Endothelial cell of umbilical vein (primary cell): ENCODE measurements around the gene TAF7. TPM values are rescaled to one million over a fixed set of nuclear protein-coding genes. Genes with fewer than 3 reads are reported as not detected.

ENCODE experiments used
- BruUV-seq: library from RNA; stranded (reverse); fragments of 400-500 nt; replicated peaks from 2 replicates; lab custom pipeline; 2021; lab: Mats Ljungman, UMichigan
- CTCF ChIA-PET: fragments of 300-600, 350-600 bp; sonication (Branson Sonifier 250); formaldehyde crosslinking; loops from one replicate; lab custom pipeline; 2021; ENCODE audit warnings: antibody characterized with exemption, inconsistent platforms; lab: Charles Lee
- POLR2A ChIA-PET: fragments of 300-600, 350-600 bp; sonication (Branson Sonifier 250); formaldehyde crosslinking; loops from one replicate; lab custom pipeline; 2021; ENCODE audit warnings: antibody characterized with exemption, inconsistent platforms; lab: Charles Lee
- DNase-seq: peaks from one replicate; pipeline ENCODE4 v3.0.0-alpha.2; 2011; ENCODE audit warnings: low read depth, low spot score
- FAIRE-seq: peaks from 2 replicates; lab custom pipeline; 2011; peaks lifted over from hg19 to GRCh38; lab: Jason Lieb, UNC
- H2AFZ ChIP-seq: 2 replicates; pipeline ENCODE4 v1.6.0; 2012; ENCODE audit warnings: low read depth, low read length, control low read depth, inconsistent platforms
- H3K27ac ChIP-seq: 2 replicates; pipeline ENCODE4 v1.5.1; 2011; ENCODE audit warnings: low read depth, mild to moderate bottlenecking, control low read depth, low read length, moderate library complexity; ENCODE audit not compliant: insufficient read depth
- H3K27me3 ChIP-seq, 2 experiments: 2 replicates each; pipeline versions ENCODE4 v1.6.0 to v1.6.1; 2011; ENCODE audit warnings: low read length in 2 of 2, mixed read lengths in 1 of 2; ENCODE audit not compliant: control insufficient read depth in 2 of 2, insufficient read depth in 2 of 2
- H3K36me3 ChIP-seq, 2 experiments: 2 replicates in 1 of 2; 3 replicates in 1 of 2; pipeline ENCODE4 v1.5.1; 2011; ENCODE audit warnings: low read length in 2 of 2, mild to moderate bottlenecking in 1 of 2, moderate library complexity in 1 of 2; ENCODE audit not compliant: control insufficient read depth in 2 of 2, insufficient read depth in 2 of 2; ENCODE audit errors: extremely low read depth in 1 of 2
- H3K4me1 ChIP-seq: 3 replicates; pipeline ENCODE4 v1.5.1; 2011; ENCODE audit warnings: mild to moderate bottlenecking, low read length; ENCODE audit not compliant: control insufficient read depth, insufficient read depth; ENCODE audit errors: extremely low read depth
- H3K4me2 ChIP-seq: 2 replicates; pipeline ENCODE4 v1.6.1; 2011; ENCODE audit warnings: low read length, control low read depth, mixed read lengths; ENCODE audit not compliant: insufficient read depth
- H3K4me3 ChIP-seq, 3 experiments: fragments of 200-600 bp in 1 of 3; sonication (generic), shearing (Covaris generic) in 1 of 3; replicated peaks in 1 of 3; 2 replicates each; pipeline ENCODE4 v1.5.1; 2011 to 2016; ENCODE audit warnings: control low read depth in 3 of 3, low read length in 3 of 3, mild to moderate bottlenecking in 2 of 3, inconsistent platforms in 1 of 3, low read depth in 1 of 3, moderate library complexity in 1 of 3; ENCODE audit not compliant: insufficient read depth in 1 of 3
- H3K79me2 ChIP-seq: 2 replicates; pipeline ENCODE4 v1.6.0; 2012; ENCODE audit warnings: low read length, inconsistent platforms; ENCODE audit not compliant: control insufficient read depth, insufficient read depth
- H3K9ac ChIP-seq: replicated peaks from 2 replicates; pipeline ENCODE3; 2011; ENCODE audit warnings: low read length, control low read depth; ENCODE audit not compliant: insufficient read depth; ENCODE audit errors: extremely low read depth
- H3K9me1 ChIP-seq: replicated peaks from 3 replicates; pipeline ENCODE4 v1.6.0; 2011; ENCODE audit warnings: mild to moderate bottlenecking, low read length; ENCODE audit not compliant: control insufficient read depth, insufficient read depth; ENCODE audit errors: extremely low read depth
- H3K9me3 ChIP-seq: replicated peaks from 2 replicates; pipeline ENCODE4 v1.5.1; 2012; ENCODE audit warnings: low read length, inconsistent platforms; ENCODE audit not compliant: control insufficient read depth, insufficient read depth
- H4K20me1 ChIP-seq: replicated peaks from 2 replicates; pipeline ENCODE3; 2011; ENCODE audit warnings: mild to moderate bottlenecking, low read length; ENCODE audit not compliant: control insufficient read depth, insufficient read depth; ENCODE audit errors: extremely low read depth
- EZH2 ChIP-seq: IDR thresholded peaks from 2 replicates; pipeline ENCODE4 v1.6.1; 2012; ENCODE audit warnings: borderline replicate concordance, low read depth, mild to moderate bottlenecking, moderate library complexity, low read length, inconsistent platforms; ENCODE audit not compliant: severe bottlenecking
- FOS ChIP-seq: IDR thresholded peaks from 2 replicates; pipeline ENCODE4 v1.6.1; 2011; ENCODE audit warnings: mild to moderate bottlenecking, low read length, moderate library complexity, borderline replicate concordance; ENCODE audit not compliant: insufficient read depth
- GATA2 ChIP-seq: IDR thresholded peaks from 2 replicates; pipeline ENCODE4 v1.7.0; 2011; ENCODE audit warnings: low read depth, mild to moderate bottlenecking, moderate library complexity, mixed read lengths, low read length; ENCODE audit not compliant: insufficient read length, insufficient read depth
- JUN ChIP-seq: IDR thresholded peaks from 2 replicates; pipeline ENCODE4 v1.6.1; 2011; ENCODE audit warnings: borderline replicate concordance, low read depth; ENCODE audit not compliant: insufficient read length, insufficient read depth
- MYC ChIP-seq: IDR thresholded peaks from one replicate; pipeline ENCODE4 v1.6.1; 2011; ENCODE audit warnings: mild to moderate bottlenecking, low read depth, low read length
- POLR2A ChIP-seq: IDR thresholded peaks from 2 replicates; pipeline ENCODE4 v1.6.1; 2012; ENCODE audit warnings: low read depth, mild to moderate bottlenecking, control low read depth, low read length
- POLR2AphosphoS5 ChIP-seq: IDR thresholded peaks from 2 replicates; pipeline ENCODE4 v1.6.1; 2012; ENCODE audit warnings: low read depth, mild to moderate bottlenecking, control low read depth, low read length, moderate library complexity; ENCODE audit not compliant: insufficient read depth
- dilution Hi-C: fragments of 300-500 bp; cut with MboI; formaldehyde crosslinking; loops from one replicate; pipeline ENCODE4 v1.15.0; 2019; ENCODE audit warnings: low sequenced_read_pairs; ENCODE audit not compliant: extremely low pct_ligation_motif_present
- intact Hi-C: fragments of 100-400 bp; cut with micrococcal nuclease; formaldehyde crosslinking; loops from one replicate; pipeline ENCODE4 v1.10.0; 2022
- polyA plus RNA-seq, 4 experiments: library from polyadenylated mRNA; depleted of rRNA in 3 of 4; stranded (reverse) in 3 of 4; unstranded in 1 of 4; fragments of >200 nt; gene quantifications; 2 replicates each; pipeline versions ENCODE4 v1.2.1 to v1.2.3, GENCODE V29; 2011 to 2012; ENCODE audit warnings: missing spikeins in 1 of 4
- total RNA-seq: library from RNA; stranded (reverse); gene quantifications from 2 replicates; pipeline ENCODE4 v1.2.3, GENCODE V29; 2021
- TF ChIP-seq, protein P1 (sequence below), 2 donors: IDR thresholded peaks; 1 replicate in 1 of 2; 2 replicates in 1 of 2; pipeline ENCODE4 v1.5.1; 2011; ENCODE audit warnings: low read length in 2 of 2, mild to moderate bottlenecking in 2 of 2, moderate library complexity in 2 of 2, control low read depth in 1 of 2, inconsistent platforms in 1 of 2, low read depth in 1 of 2; ENCODE audit not compliant: insufficient read depth in 1 of 2; ENCODE audit errors: extremely low read depth in 1 of 2
- TF ChIP-seq, protein P2 (sequence below): IDR thresholded peaks from 2 replicates; pipeline ENCODE4 v1.6.1; 2011; ENCODE audit not compliant: insufficient read depth, insufficient read length

The TAF7 gene
- total and polyA plus RNA-seq, 2 donors (not counting 3 experiments of a cell fraction or from before 2014, with no cell fraction given): 21.8 to 62.0 TPM

DNA sequence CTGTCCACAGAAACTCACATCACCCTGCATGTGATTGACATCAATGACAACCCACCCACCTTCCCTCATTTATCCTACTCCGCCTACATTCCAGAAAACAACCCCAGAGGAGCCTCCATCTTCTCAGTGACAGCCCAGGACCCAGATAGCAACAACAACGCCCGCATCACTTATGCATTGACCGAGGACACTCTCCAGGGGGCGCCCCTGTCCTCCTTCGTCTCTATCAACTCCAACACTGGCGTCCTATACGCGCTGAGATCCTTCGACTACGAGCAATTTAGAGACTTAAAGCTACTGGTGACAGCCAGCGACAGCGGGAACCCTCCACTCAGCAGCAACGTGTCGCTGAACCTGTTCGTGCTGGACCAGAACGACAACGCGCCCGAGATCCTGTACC is 24.7 kb upstream of the TAF7 start:
- no peak overlapping the region for H3K4me3 ChIP-seq
- FAIRE-seq: no peak
- H3K4me1 ChIP-seq: peaks cover 3% of the 10 kb centered on the region
- TF ChIP-seq GATA2 (no peak), JUN (no peak), POLR2A (no peak), MYC (no peak), EZH2 (no peak), FOS (no peak), POLR2AphosphoS5 (no peak)
- TF ChIP-seq, protein P1, sequence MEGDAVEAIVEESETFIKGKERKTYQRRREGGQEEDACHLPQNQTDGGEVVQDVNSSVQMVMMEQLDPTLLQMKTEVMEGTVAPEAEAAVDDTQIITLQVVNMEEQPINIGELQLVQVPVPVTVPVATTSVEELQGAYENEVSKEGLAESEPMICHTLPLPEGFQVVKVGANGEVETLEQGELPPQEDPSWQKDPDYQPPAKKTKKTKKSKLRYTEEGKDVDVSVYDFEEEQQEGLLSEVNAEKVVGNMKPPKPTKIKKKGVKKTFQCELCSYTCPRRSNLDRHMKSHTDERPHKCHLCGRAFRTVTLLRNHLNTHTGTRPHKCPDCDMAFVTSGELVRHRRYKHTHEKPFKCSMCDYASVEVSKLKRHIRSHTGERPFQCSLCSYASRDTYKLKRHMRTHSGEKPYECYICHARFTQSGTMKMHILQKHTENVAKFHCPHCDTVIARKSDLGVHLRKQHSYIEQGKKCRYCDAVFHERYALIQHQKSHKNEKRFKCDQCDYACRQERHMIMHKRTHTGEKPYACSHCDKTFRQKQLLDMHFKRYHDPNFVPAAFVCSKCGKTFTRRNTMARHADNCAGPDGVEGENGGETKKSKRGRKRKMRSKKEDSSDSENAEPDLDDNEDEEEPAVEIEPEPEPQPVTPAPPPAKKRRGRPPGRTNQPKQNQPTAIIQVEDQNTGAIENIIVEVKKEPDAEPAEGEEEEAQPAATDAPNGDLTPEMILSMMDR (IDR thresholded peaks at IDR 0.05; ENCODE audit: extremely low read depth in 1 of 2, insufficient read depth in 1 of 2, low read depth in 1 of 2, low read length in 2 of 2): no peak
- TF ChIP-seq, protein P2, sequence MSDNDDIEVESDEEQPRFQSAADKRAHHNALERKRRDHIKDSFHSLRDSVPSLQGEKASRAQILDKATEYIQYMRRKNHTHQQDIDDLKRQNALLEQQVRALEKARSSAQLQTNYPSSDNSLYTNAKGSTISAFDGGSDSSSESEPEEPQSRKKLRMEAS: no peak
- no peaks in the 10 kb centered on the region for H3K9me3 ChIP-seq
- BruUV-seq: no TSS peak
- CTCF ChIA-PET: interaction anchor here (1.4 kb wide), 1 partner anchor 15 kb away, joined by 3 read pairs; the partner anchor contains the start of gene PCDHGA1
- dilution Hi-C loops: no loop called here
- H3K36me3 ChIP-seq: no peaks in the 10 kb centered on the region
- no peak overlapping the region for H2AFZ ChIP-seq
- peaks cover 10 to 25% of the 10 kb centered on the region in 2 experiments for H3K27me3 ChIP-seq
- H3K27ac ChIP-seq: no peak overlapping the region
- H3K9ac ChIP-seq: no peak overlapping the region
- no peaks in the 10 kb centered on the region for H3K79me2 ChIP-seq
- H3K9me1 ChIP-seq: no peaks in the 10 kb centered on the region
- DNase-seq: no peak
- H3K4me2 ChIP-seq: no peak overlapping the region
- intact Hi-C loops: no loop called here
- no peaks in the 10 kb centered on the region for H4K20me1 ChIP-seq
- POLR2A ChIA-PET: no interaction called here
